Esophagus muscularis mucosa (tissue), 4 donors: Measurements from ENCODE around the gene THSD4. TPM values are rescaled to one million over a fixed set of nuclear protein-coding genes. Genes with fewer than 3 reads are reported as not detected.

Experiments
- DNase-seq: peaks from one replicate; pipeline ENCODE4 v3.0.0-alpha.2; 2017; ENCODE audit errors: extremely low spot score
- H3K27ac ChIP-seq, 4 donors: fragments of 200-600 bp; sonication (generic); replicated peaks in 1 of 4; 1 replicate in 3 of 4; 2 replicates in 1 of 4; pipeline ENCODE4 v1.5.1; 2016 to 2019; ENCODE audit warnings: mild to moderate bottlenecking in 1 of 4
- H3K27me3 ChIP-seq, 4 donors: fragments of 200-600 bp; sonication (generic); one replicate each; pipeline versions ENCODE4 v1.5.1 to v1.6.0; 2016 to 2019
- H3K36me3 ChIP-seq, 4 donors: fragments of 200-600 bp; sonication (generic); one replicate each; pipeline ENCODE4 v1.5.1; 2016 to 2019
- H3K4me1 ChIP-seq, 4 donors: fragments of 200-600 bp; sonication (generic); one replicate each; pipeline ENCODE4 v1.5.1; 2016 to 2019
- H3K4me3 ChIP-seq, 4 donors: fragments of 200-600 bp; sonication (generic); 1 replicate in 2 of 4; 2 replicates in 2 of 4; pipeline ENCODE4 v1.5.1; 2016 to 2019; ENCODE audit warnings: mild to moderate bottlenecking in 4 of 4, moderate library complexity in 1 of 4
- H3K9me3 ChIP-seq, 4 donors: fragments of 200-600 bp; sonication (generic); 1 replicate in 3 of 4; 2 replicates in 1 of 4; pipeline ENCODE4 v1.5.1; 2016 to 2019
- EP300 ChIP-seq: sonication (generic); formaldehyde crosslinking; IDR thresholded peaks from one replicate; pipeline ENCODE4 v1.6.1; 2017; ENCODE audit warnings: antibody characterized with exemption
- POLR2A ChIP-seq: fragments of 450-650 bp; IDR thresholded peaks from one replicate; pipeline ENCODE4 v1.6.1; 2017; ENCODE audit warnings: antibody characterized with exemption, moderate library complexity, mild to moderate bottlenecking, low read depth
- POLR2AphosphoS5 ChIP-seq, 2 donors: sonication (generic); formaldehyde crosslinking; IDR thresholded peaks; one replicate each; pipeline ENCODE4 v1.6.1; 2017; ENCODE audit warnings: antibody characterized with exemption in 2 of 2
- WGBS: methylation state at CpG from one replicate; pipeline ENCODE4 v1.1.5; 2018; 5-methylcytosine and 5-hydroxymethylcytosine counted together
- intact Hi-C: fragments of 100-400 bp; cut with DNase I; formaldehyde crosslinking; loops from one replicate; pipeline ENCODE4 v1.15.1; 2023
- total RNA-seq, 4 donors: library from RNA; depleted of rRNA; stranded (reverse); fragments of >200 nt; gene quantifications; one replicate each; pipeline versions ENCODE4 v1.1.0 to v1.2.1, GENCODE V29; 2016
- TF ChIP-seq, protein P1 (sequence below), 3 experiments: fragments of 200-600 bp in 2 of 3; fragments of 450-650 bp in 1 of 3; sonication (generic) in 2 of 3; IDR thresholded peaks; one replicate each; pipeline ENCODE4 v1.5.1; 2017 to 2019; ENCODE audit warnings: antibody characterized with exemption in 3 of 3, mild to moderate bottlenecking in 2 of 3, moderate library complexity in 1 of 3

THSD4 gene
- total RNA-seq, 4 donors from 2014 or later = 3.2 to 6.6 (median 5.6) TPM

DNA sequence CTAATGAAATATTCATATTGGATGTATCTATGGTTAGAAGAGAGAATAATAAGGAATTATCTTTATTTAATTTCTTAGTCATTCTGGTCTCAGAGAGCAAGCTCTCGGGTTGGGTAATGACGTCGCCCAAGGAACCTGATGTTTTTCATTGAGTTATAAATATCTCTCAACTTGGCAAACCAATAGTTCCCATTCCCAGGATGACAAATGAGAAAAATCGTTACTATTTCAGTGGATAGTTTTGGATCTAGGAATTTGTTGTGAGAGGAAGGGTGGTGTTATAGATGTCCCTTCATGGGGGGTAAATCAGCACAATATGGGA is 532.2 kb downstream of the THSD4 start:
- intact Hi-C loops = no loop called here
- H3K27ac ChIP-seq = peak overlapping the region; percentile 68 to 81 (median 78)
- H3K27me3 ChIP-seq = no peaks in the 10 kb centered on the region
- no peaks in the 10 kb centered on the region for H3K9me3 ChIP-seq
- DNase-seq = peak; percentile 91
- WGBS = 25% methylated on average over 4 of the region's 4 CpGs
- H3K4me1 ChIP-seq = peaks cover 7 to 42% (median 25%) of the 10 kb centered on the region in 4 donors
- no peaks in the 10 kb centered on the region for H3K36me3 ChIP-seq
- no peak overlapping the region for H3K4me3 ChIP-seq
- no peak for TF ChIP-seq POLR2A
- peak; percentile 2 to 52 for TF ChIP-seq POLR2AphosphoS5 (IDR thresholded peaks at IDR 0.05)
- TF ChIP-seq, protein P1, sequence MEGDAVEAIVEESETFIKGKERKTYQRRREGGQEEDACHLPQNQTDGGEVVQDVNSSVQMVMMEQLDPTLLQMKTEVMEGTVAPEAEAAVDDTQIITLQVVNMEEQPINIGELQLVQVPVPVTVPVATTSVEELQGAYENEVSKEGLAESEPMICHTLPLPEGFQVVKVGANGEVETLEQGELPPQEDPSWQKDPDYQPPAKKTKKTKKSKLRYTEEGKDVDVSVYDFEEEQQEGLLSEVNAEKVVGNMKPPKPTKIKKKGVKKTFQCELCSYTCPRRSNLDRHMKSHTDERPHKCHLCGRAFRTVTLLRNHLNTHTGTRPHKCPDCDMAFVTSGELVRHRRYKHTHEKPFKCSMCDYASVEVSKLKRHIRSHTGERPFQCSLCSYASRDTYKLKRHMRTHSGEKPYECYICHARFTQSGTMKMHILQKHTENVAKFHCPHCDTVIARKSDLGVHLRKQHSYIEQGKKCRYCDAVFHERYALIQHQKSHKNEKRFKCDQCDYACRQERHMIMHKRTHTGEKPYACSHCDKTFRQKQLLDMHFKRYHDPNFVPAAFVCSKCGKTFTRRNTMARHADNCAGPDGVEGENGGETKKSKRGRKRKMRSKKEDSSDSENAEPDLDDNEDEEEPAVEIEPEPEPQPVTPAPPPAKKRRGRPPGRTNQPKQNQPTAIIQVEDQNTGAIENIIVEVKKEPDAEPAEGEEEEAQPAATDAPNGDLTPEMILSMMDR (IDR thresholded peaks at IDR 0.05) = no peak
- no peak for TF ChIP-seq EP300

DNA sequence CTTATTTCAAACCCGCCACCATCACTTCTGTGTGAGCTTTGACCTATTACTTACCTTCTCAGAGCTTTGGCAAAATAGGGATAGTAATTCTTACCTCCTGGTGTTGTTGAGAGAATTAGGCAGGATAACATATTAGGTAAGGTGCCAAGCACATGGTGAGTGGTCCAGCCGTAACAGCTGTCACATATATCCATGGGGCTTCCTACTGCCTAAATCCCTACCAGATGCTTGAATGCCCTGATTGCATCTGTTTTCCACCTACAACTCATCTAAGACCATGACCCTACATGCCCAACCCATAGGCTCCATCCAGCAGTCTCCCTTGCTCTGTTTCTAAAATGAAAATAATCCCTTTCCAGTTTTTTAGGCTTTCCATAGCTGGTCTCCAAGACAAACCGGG is 532.8 kb downstream of the THSD4 start:
- TF ChIP-seq, protein P1 (IDR thresholded peaks at IDR 0.05) = no peak
- TF ChIP-seq POLR2A = no peak
- no peak for TF ChIP-seq EP300
- TF ChIP-seq POLR2AphosphoS5 (IDR thresholded peaks at IDR 0.05) = no peak
- Histone ChIP-seq H3K4me1 (peaks cover 7 to 42% (median 25%) of the 10 kb centered on the region in 4 donors), H3K36me3 (no peaks in the 10 kb centered on the region), H3K27me3 (no peaks in the 10 kb centered on the region), H3K4me3 (no peak overlapping the region), H3K27ac (peak overlapping the region; percentile 68 to 81 (median 78)), H3K9me3 (no peaks in the 10 kb centered on the region)
- peak; percentile 75 for DNase-seq
- 94% methylated on average over 3 of the region's 3 CpGs for WGBS
- intact Hi-C loops = no loop called here

DNA sequence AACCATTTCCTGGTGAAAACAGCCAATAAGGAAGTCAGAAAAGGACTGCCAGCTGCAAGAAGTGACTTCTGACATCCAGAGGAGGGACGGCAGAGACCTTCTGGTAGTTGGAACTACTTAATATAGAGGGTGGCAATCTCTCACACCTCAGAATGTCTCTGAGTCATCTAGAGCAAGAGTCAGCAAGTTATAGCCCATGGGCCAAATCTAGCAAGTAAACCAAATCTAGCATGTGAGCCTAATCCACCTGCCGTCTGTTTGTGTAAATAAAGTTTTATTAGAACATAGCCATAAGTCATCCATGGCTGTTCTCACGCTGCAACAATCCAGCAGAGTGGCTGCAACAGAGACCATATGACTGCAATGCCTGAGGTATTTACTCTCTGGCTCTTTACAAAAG is 534.6 kb downstream of the THSD4 start:
- Histone ChIP-seq H3K9me3 (no peaks in the 10 kb centered on the region), H3K27me3 (no peaks in the 10 kb centered on the region), H3K4me3 (no peak overlapping the region), H3K4me1 (peaks cover 7 to 42% (median 26%) of the 10 kb centered on the region in 4 donors), H3K36me3 (no peaks in the 10 kb centered on the region), H3K27ac (no peak overlapping the region)
- WGBS = 84% methylated on average over 3 of the region's 3 CpGs
- peak; percentile 78 for DNase-seq
- intact Hi-C loops = loop anchor here (2.0 to 5.0 kb wide), 2 partner anchors 78 to 201 kb away; no protein-coding TSS in a partner anchor
- TF ChIP-seq POLR2A (no peak), POLR2AphosphoS5 (IDR thresholded peaks at IDR 0.05) (no peak), EP300 (no peak)
- TF ChIP-seq, protein P1 (IDR thresholded peaks at IDR 0.05) = no peak

DNA sequence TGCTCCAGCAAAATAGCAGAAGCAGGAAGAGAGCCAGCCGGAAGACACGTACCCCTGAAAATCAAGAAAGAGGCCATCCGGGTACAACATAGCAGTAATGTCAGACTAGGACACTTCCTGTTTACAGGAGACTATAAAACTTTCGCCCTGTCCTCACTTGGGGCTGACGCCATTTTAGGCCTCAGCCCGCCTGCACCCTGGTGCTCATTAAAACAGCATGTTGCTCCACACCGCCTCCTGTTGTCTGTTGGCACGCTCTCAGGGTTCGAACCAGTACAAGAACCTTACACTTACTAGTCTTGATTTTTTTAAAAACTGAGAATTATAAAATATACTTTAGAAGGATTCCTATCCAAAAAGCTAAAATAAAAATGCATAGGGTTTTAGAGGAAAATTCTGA is 535.3 kb downstream of the THSD4 start:
- TF ChIP-seq POLR2A (no peak), EP300 (no peak), POLR2AphosphoS5 (IDR thresholded peaks at IDR 0.05) (no peak)
- TF ChIP-seq, protein P1 (IDR thresholded peaks at IDR 0.05) = no peak
- intact Hi-C loops = loop anchor here (2.0 to 5.0 kb wide), 2 partner anchors 78 to 202 kb away; no protein-coding TSS in a partner anchor

DNA sequence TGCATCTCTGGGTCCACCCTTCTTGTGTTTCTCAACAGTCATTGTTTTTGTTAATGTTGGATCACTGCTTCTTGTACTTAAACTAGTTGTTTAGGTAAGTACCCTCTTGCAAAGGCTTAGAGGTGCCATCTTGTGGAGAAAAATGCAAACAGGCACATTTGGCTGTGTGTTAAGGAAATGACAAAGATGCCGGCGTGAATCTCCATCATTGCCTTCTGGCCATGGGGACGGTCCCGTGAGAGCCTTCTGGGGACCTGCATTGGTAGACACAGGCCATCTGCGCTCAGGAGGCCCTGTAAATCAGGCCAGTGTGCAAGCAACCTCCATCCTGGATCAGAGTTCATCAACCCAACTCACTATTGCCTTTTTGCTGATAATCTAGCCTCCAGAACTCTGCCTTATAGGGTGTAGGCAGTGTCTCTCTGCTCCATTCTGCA is 536.5 kb downstream of the THSD4 start:
- Histone ChIP-seq H3K9me3 (no peaks in the 10 kb centered on the region), H3K4me1 (peaks cover 6 to 30% (median 23%) of the 10 kb centered on the region in 4 donors), H3K27me3 (no peaks in the 10 kb centered on the region), H3K27ac (no peak overlapping the region), H3K4me3 (no peak overlapping the region), H3K36me3 (no peaks in the 10 kb centered on the region)
- WGBS = 75% methylated on average over 5 of the region's 5 CpGs
- intact Hi-C loops = loop anchor here (2.0 to 5.0 kb wide), 2 partner anchors 79 to 203 kb away; no protein-coding TSS in a partner anchor
- no peak for TF ChIP-seq POLR2AphosphoS5 (IDR thresholded peaks at IDR 0.05)
- TF ChIP-seq, protein P1 (IDR thresholded peaks at IDR 0.05) = peak; percentile 46 to 62 (median 58)
- peak; percentile 90 for DNase-seq

More for the DNA sequence above, 535.3 kb downstream of the THSD4 start:
- H3K4me3 ChIP-seq = no peak overlapping the region
- peaks cover 7 to 41% (median 26%) of the 10 kb centered on the region in 4 donors for H3K4me1 ChIP-seq
- 86% methylated on average over 9 of the region's 9 CpGs for WGBS
- DNase-seq = no peak
- H3K36me3 ChIP-seq = no peaks in the 10 kb centered on the region
- no peaks in the 10 kb centered on the region for H3K9me3 ChIP-seq
- H3K27ac ChIP-seq = no peak overlapping the region
- no peaks in the 10 kb centered on the region for H3K27me3 ChIP-seq
